ENCODE results near the gene MAST4. TPM values are rescaled to one million over a fixed set of nuclear protein-coding genes. Genes with fewer than 3 reads are reported as not detected.

The MAST4 gene
- total and polyA plus RNA-seq, 2 experiments from 2014 or later: 4.2 to 6.0 TPM

DNA sequence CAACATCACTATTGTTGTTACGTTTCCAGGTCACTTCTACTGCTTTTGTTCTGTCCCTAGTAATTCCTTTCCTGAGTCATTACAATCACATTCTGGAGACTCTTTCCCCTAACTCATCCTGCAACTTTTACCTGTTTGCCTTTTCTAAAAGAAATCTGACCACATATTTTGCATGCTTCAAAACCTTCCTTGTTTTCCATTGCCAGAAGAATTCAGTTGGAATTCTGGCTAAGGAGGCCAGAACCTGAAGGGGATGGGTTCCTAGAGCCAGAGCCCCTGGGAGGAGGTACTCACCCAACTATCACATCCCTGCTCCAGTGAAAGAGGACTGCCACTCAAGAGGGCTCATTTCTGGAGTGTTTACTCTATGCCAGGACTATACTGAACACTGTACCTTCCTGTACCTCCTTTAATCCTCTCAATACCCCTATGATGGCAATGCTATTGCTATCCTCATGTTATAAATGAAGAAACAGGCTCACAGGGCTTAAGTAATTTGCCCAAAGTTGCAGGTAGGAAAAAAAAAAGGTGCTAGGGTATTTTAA lies 42.8 kb upstream of the MAST4 start:
- no peak for TF ChIP-seq EZH2phosphoT487 (IDR thresholded peaks at IDR 0.05; ENCODE audit: insufficient read depth, low read depth)
- TF ChIP-seq EZH2 (IDR thresholded peaks at IDR 0.05; ENCODE audit: insufficient read depth, poor library complexity, severe bottlenecking): no peak
- Histone ChIP-seq H3K27me3 (replicated peaks; ENCODE audit: insufficient read depth) (no peaks in the 10 kb centered on the region), H2AFZ (no peak overlapping the region), H3K9ac (no peak overlapping the region), H3K4me1 (ENCODE audit: insufficient read depth) (no peaks in the 10 kb centered on the region; the same call in 1 of the 2 replicates), H3F3A (ENCODE audit: insufficient read depth) (no peaks in the 10 kb centered on the region), H4K20me1 (ENCODE audit: insufficient read depth) (no peaks in the 10 kb centered on the region), H3K27ac (no peak overlapping the region), H3K4me2 (ENCODE audit: unreplicated experiment) (no peak overlapping the region), H3K9me2 (ENCODE audit: insufficient read depth) (no peaks in the 10 kb centered on the region), H3K79me2 (ENCODE audit: insufficient read depth) (no peaks in the 10 kb centered on the region), H3K9me3 (ENCODE audit: low read depth) (no peaks in the 10 kb centered on the region), H3K4me3 (no peak overlapping the region), H3K36me3 (ENCODE audit: low read depth) (no peaks in the 10 kb centered on the region)
- WGBS, 2 experiments (ENCODE audit: low coverage in 1 of 2, low lambda C conversion rate in 2 of 2, missing lambda C conversion rate in 2 of 2): 58 to 77% methylated on average over 1 of the region's 1 CpG
- no peak for DNase-seq
- in situ Hi-C loops (cut with MboI): no loop called here

DNA sequence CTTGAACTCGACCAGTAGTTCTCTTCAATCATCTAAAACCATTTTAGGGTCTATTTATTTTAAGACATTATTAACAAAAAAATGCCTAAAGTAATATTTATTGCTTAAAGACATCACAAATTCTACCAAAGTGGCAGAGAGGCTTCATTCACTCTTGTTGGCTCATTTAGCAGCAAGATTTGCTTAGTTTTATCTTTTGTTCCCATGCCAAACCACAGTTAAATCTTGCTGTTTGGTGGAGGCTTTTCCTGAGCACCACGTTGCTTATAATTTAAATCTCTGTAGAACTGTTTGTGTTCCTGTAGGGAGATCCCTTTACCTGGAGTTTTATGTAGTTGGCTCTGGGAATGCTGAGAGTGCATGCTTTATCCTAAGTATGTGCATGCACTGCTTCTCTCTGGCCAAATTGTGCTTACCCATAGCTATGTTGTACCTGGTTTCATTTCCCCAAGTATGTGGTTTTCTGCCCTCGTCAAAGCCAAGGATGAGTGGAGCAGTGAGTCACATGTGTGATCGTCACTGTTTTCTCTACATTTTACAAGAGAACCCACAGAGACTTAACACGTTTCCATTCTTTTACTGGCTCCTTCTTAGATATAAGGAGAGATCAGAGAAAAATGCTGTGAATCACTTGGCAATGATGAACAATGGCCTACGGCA lies 42.1 kb upstream of the MAST4 start:
- 48 to 49% methylated on average over 6 of the region's 6 CpGs for WGBS, 2 experiments (ENCODE audit: low coverage in 1 of 2, low lambda C conversion rate in 2 of 2, missing lambda C conversion rate in 2 of 2)
- Histone ChIP-seq H3K9ac (no peak overlapping the region), H3K79me2 (ENCODE audit: insufficient read depth) (no peaks in the 10 kb centered on the region), H3F3A (ENCODE audit: insufficient read depth) (no peaks in the 10 kb centered on the region), H3K4me2 (ENCODE audit: unreplicated experiment) (no peak overlapping the region), H3K27me3 (replicated peaks; ENCODE audit: insufficient read depth) (no peaks in the 10 kb centered on the region), H3K36me3 (ENCODE audit: low read depth) (no peaks in the 10 kb centered on the region), H3K9me2 (ENCODE audit: insufficient read depth) (no peaks in the 10 kb centered on the region), H2AFZ (no peak overlapping the region), H4K20me1 (ENCODE audit: insufficient read depth) (no peaks in the 10 kb centered on the region), H3K4me1 (ENCODE audit: insufficient read depth) (no peaks in the 10 kb centered on the region; the same call in 1 of the 2 replicates), H3K27ac (no peak overlapping the region), H3K9me3 (ENCODE audit: low read depth) (no peaks in the 10 kb centered on the region), H3K4me3 (no peak overlapping the region)
- in situ Hi-C loops (cut with MboI): no loop called here
- peak; percentile 63 for DNase-seq
- no peak for TF ChIP-seq EZH2 (IDR thresholded peaks at IDR 0.05; ENCODE audit: insufficient read depth, poor library complexity, severe bottlenecking)
- TF ChIP-seq EZH2phosphoT487 (IDR thresholded peaks at IDR 0.05; ENCODE audit: insufficient read depth, low read depth): no peak

DNA sequence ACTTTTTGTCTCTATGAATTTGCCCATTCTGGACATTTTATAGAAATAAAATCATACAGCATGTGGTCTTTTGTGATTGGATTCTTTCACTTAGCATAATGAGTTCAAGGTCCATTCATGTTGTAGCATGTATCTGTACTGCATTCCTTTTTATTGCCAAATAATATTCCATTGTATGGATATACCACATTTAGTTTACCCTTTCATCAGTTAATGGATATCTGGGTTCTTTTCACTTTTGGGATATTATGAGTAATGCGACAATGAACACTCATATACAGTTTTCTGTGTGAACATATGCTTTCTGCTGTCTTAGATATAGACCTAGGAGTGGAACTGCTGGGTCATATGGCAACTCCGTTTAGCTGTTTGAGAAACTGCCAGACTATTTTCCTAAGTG lies 41.3 kb upstream of the MAST4 start:
- Histone ChIP-seq H3K27ac (no peak overlapping the region), H3K4me1 (ENCODE audit: insufficient read depth) (no peaks in the 10 kb centered on the region; the same call in 1 of the 2 replicates), H2AFZ (no peak overlapping the region), H3K9me3 (ENCODE audit: low read depth) (no peaks in the 10 kb centered on the region), H3F3A (ENCODE audit: insufficient read depth) (no peaks in the 10 kb centered on the region), H4K20me1 (ENCODE audit: insufficient read depth) (no peaks in the 10 kb centered on the region), H3K9me2 (ENCODE audit: insufficient read depth) (no peaks in the 10 kb centered on the region), H3K27me3 (replicated peaks; ENCODE audit: insufficient read depth) (no peaks in the 10 kb centered on the region), H3K79me2 (ENCODE audit: insufficient read depth) (no peaks in the 10 kb centered on the region), H3K4me3 (no peak overlapping the region), H3K9ac (no peak overlapping the region), H3K36me3 (ENCODE audit: low read depth) (no peaks in the 10 kb centered on the region), H3K4me2 (ENCODE audit: unreplicated experiment) (no peak overlapping the region)
- WGBS, 2 experiments (ENCODE audit: low coverage in 1 of 2, low lambda C conversion rate in 2 of 2, missing lambda C conversion rate in 2 of 2): 75 to 78% methylated on average over 2 of the region's 2 CpGs
- no peak for DNase-seq
- in situ Hi-C loops (cut with MboI): no loop called here
- TF ChIP-seq EZH2phosphoT487 (IDR thresholded peaks at IDR 0.05; ENCODE audit: insufficient read depth, low read depth): no peak
- TF ChIP-seq EZH2 (IDR thresholded peaks at IDR 0.05; ENCODE audit: insufficient read depth, poor library complexity, severe bottlenecking): no peak

DNA sequence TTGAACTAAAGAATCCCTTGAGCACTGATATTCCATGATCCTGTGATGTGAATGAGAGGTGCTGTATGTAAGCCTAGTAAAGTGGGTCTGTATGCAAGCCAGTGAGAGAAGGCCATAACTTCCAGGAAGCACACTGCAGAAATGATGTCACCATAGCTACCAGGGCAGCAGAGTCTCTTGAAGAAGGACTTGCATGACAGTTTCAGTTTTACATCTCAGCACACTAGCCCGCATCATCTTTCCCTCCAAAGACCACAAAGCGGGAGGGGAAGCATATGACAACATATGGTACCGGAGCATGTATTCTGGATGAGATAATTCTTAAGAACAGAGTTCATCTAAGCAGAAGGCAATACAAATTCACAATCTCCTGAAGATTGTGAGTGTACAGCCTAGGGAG lies 37.6 kb upstream of the MAST4 start:
- Histone ChIP-seq H3F3A (ENCODE audit: insufficient read depth) (no peaks in the 10 kb centered on the region), H3K27me3 (replicated peaks; ENCODE audit: insufficient read depth) (no peaks in the 10 kb centered on the region), H3K4me2 (ENCODE audit: unreplicated experiment) (no peak overlapping the region), H3K36me3 (ENCODE audit: low read depth) (no peaks in the 10 kb centered on the region), H3K27ac (no peak overlapping the region), H4K20me1 (ENCODE audit: insufficient read depth) (no peaks in the 10 kb centered on the region), H2AFZ (no peak overlapping the region), H3K4me3 (no peak overlapping the region), H3K9ac (no peak overlapping the region), H3K4me1 (ENCODE audit: insufficient read depth) (no peaks in the 10 kb centered on the region; the same call in 1 of the 2 replicates), H3K9me2 (ENCODE audit: insufficient read depth) (no peaks in the 10 kb centered on the region), H3K9me3 (ENCODE audit: low read depth) (no peaks in the 10 kb centered on the region), H3K79me2 (ENCODE audit: insufficient read depth) (no peaks in the 10 kb centered on the region)
- in situ Hi-C loops (cut with MboI): no loop called here
- DNase-seq: no peak
- TF ChIP-seq EZH2phosphoT487 (IDR thresholded peaks at IDR 0.05; ENCODE audit: insufficient read depth, low read depth): no peak
- TF ChIP-seq EZH2 (IDR thresholded peaks at IDR 0.05; ENCODE audit: insufficient read depth, poor library complexity, severe bottlenecking): no peak
- 66 to 77% methylated on average over 3 of the region's 3 CpGs for WGBS, 2 experiments (ENCODE audit: low coverage in 1 of 2, low lambda C conversion rate in 2 of 2, missing lambda C conversion rate in 2 of 2)
